Suprapubic skin (tissue), 3 donors: ENCODE results near the gene FAM234A.

Source experiments
- CTCF ChIP-seq, 2 donors: fragments of 200-600 bp in 1 of 2; fragments of 450-650 bp in 1 of 2; sonication (generic) in 1 of 2; IDR thresholded peaks; one replicate each; pipeline ENCODE4 v1.5.1; 2016 to 2019; ENCODE audit warnings: antibody characterized with exemption in 2 of 2, mild to moderate bottlenecking in 1 of 2, moderate library complexity in 1 of 2
- EP300 ChIP-seq: sonication (generic); formaldehyde crosslinking; IDR thresholded peaks from one replicate; pipeline ENCODE4 v1.6.1; 2017; ENCODE audit warnings: antibody characterized with exemption
- POLR2A ChIP-seq, 2 donors: fragments of 450-650 bp; IDR thresholded peaks; one replicate each; pipeline ENCODE4 v1.6.1; 2017; ENCODE audit warnings: antibody characterized with exemption in 2 of 2, mild to moderate bottlenecking in 2 of 2, moderate library complexity in 2 of 2

GRCh38 chr16:280991-281659 is 46.5 kb downstream of the FAM234A start:
- TF ChIP-seq POLR2A (IDR thresholded peaks at IDR 0.05) (no peak), CTCF (IDR thresholded peaks at IDR 0.05) (no peak), EP300 (no peak)
